Calu3 (cell line): Measurements from ENCODE around the gene RAB43. TPM values are rescaled to one million over a fixed set of nuclear protein-coding genes. Genes with fewer than 3 reads are reported as not detected.

ENCODE experiments used
- BruUV-seq: library from RNA; stranded (reverse); fragments of 400-500 nt; replicated peaks from 2 replicates; lab custom pipeline; 2021; lab: Mats Ljungman, UMichigan
- CTCF ChIA-PET: fragments of 300-600 bp; sonication (Branson Sonifier 250); formaldehyde crosslinking; loops from one replicate; lab custom pipeline; 2022; ENCODE audit warnings: antibody characterized with exemption; lab: Charles Lee
- DNase-seq: peaks from one replicate; pipeline ENCODE4 v3.0.0; 2022
- H3K27ac Mint-ChIP-seq: one replicate; pipeline ENCODE4 v1.8.0; 2022; ENCODE audit warnings: mixed read lengths; ENCODE audit not compliant: unreplicated experiment
- H3K27me3 Mint-ChIP-seq: one replicate; pipeline ENCODE4 v1.8.0; 2022; ENCODE audit warnings: mixed read lengths; ENCODE audit not compliant: unreplicated experiment
- H3K36me3 Mint-ChIP-seq: one replicate; pipeline ENCODE4 v1.8.0; 2022; ENCODE audit warnings: mild to moderate bottlenecking, moderate library complexity, mixed read lengths; ENCODE audit not compliant: insufficient read depth, unreplicated experiment
- H3K4me1 Mint-ChIP-seq: one replicate; pipeline ENCODE4 v1.8.0; 2022; ENCODE audit warnings: mild to moderate bottlenecking, low read depth, mixed read lengths; ENCODE audit not compliant: unreplicated experiment
- H3K4me3 Mint-ChIP-seq: one replicate; pipeline ENCODE4 v1.8.0; 2022; ENCODE audit warnings: mild to moderate bottlenecking, low read depth, moderate library complexity, mixed read lengths; ENCODE audit not compliant: unreplicated experiment
- H3K9me3 Mint-ChIP-seq: one replicate; pipeline ENCODE4 v1.8.0; 2022; ENCODE audit warnings: low read depth, mixed read lengths; ENCODE audit not compliant: unreplicated experiment
- intact Hi-C: fragments of 100-400 bp; cut with micrococcal nuclease; formaldehyde crosslinking; loops from one replicate; pipeline ENCODE4 v1.10.0; 2022; ENCODE audit not compliant: unreplicated experiment
- total RNA-seq: library from RNA; stranded (reverse); gene quantifications from 2 replicates; pipeline ENCODE4 v1.2.3, GENCODE V29; 2022
- TF ChIP-seq, protein P1 (sequence below): fragments of 200-600 bp; IDR thresholded peaks from one replicate; pipeline ENCODE4 v1.8.0; 2022; ENCODE audit warnings: antibody characterized with exemption; ENCODE audit not compliant: unreplicated experiment

The RAB43 gene
- total RNA-seq, 1 experiment from 2014 or later, result 21.2 TPM

DNA sequence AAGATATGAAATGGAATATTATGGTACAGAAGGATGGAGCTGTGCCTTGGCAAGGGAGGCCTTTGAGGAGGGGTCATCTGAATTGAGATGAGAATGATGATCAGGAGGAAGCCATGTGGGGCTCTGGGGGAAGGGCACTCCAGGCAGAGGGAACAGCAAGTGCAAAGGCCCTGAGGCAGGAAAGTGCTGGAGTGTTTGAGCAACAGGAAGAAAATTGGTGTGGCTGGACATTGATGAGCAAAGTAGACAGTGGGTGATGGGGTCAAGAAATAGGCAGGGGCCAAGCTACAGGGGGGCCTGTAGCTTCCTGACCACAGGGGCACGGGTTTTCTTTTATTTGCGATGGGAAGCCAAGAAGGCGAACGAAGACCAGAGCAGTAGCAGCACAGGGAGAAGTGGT, 64.4 kb downstream of the RAB43 start:
- Mint-ChIP-seq H3K27me3 (peaks cover 22% of the 10 kb centered on the region), H3K9me3 (no peaks in the 10 kb centered on the region), H3K4me3 (no peak overlapping the region), H3K27ac (no peak overlapping the region), H3K4me1 (peaks cover 27% of the 10 kb centered on the region), H3K36me3 (peaks cover 10% of the 10 kb centered on the region)
- CTCF ChIA-PET, result interaction anchor here (0.6 to 0.7 kb wide), 2 partner anchors 13 to 105 kb away, joined by 5 to 10 read pairs; no protein-coding TSS in a partner anchor
- TF ChIP-seq, protein P1, sequence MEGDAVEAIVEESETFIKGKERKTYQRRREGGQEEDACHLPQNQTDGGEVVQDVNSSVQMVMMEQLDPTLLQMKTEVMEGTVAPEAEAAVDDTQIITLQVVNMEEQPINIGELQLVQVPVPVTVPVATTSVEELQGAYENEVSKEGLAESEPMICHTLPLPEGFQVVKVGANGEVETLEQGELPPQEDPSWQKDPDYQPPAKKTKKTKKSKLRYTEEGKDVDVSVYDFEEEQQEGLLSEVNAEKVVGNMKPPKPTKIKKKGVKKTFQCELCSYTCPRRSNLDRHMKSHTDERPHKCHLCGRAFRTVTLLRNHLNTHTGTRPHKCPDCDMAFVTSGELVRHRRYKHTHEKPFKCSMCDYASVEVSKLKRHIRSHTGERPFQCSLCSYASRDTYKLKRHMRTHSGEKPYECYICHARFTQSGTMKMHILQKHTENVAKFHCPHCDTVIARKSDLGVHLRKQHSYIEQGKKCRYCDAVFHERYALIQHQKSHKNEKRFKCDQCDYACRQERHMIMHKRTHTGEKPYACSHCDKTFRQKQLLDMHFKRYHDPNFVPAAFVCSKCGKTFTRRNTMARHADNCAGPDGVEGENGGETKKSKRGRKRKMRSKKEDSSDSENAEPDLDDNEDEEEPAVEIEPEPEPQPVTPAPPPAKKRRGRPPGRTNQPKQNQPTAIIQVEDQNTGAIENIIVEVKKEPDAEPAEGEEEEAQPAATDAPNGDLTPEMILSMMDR, result no peak
- intact Hi-C loops, result no loop called here
- no peak for DNase-seq
- no TSS peak for BruUV-seq

DNA sequence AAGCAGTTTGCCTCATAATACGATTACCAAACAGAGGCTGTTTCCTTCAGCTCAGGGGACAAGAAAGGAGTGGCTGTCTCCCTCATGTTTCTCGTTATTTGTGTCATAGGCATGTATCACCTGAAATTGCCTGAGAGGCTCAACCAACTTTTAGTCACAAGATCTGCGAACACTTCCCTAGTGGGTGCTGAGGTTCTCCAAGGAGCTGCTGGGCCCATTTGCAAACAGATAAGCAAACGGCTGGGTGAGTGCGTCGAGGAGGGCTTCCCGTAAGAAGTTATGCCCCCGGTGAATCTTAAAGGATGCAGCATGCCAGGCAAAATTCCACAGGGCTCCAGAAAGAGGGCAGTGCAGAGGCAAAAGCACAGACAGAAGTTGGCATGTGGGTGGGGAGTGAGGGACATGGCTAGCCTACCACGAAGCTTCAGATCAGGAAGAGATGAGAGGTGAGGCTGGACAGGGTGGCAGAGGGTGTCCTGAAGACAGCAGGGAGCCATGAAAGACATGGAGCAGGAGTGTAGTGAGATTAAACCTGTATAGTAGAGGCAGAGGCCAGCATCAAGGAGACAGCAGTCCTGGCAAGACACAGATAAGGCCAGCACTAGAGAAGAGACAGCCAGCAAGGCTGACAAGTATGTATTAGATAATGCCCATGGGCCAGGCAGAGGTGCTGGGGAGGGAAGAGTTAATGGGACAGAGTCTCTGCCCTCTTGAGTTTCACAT, 65.0 kb downstream of the RAB43 start:
- peaks cover 34% of the 10 kb centered on the region for H3K4me1 Mint-ChIP-seq
- H3K36me3 Mint-ChIP-seq, result peaks cover 10% of the 10 kb centered on the region
- CTCF ChIA-PET, result no interaction called here
- intact Hi-C loops, result no loop called here
- H3K9me3 Mint-ChIP-seq, result no peaks in the 10 kb centered on the region
- no peak overlapping the region for H3K27ac Mint-ChIP-seq
- DNase-seq, result no peak
- peaks cover 21% of the 10 kb centered on the region for H3K27me3 Mint-ChIP-seq
- TF ChIP-seq, protein P1, result no peak
- no TSS peak for BruUV-seq
- no peak overlapping the region for H3K4me3 Mint-ChIP-seq

DNA sequence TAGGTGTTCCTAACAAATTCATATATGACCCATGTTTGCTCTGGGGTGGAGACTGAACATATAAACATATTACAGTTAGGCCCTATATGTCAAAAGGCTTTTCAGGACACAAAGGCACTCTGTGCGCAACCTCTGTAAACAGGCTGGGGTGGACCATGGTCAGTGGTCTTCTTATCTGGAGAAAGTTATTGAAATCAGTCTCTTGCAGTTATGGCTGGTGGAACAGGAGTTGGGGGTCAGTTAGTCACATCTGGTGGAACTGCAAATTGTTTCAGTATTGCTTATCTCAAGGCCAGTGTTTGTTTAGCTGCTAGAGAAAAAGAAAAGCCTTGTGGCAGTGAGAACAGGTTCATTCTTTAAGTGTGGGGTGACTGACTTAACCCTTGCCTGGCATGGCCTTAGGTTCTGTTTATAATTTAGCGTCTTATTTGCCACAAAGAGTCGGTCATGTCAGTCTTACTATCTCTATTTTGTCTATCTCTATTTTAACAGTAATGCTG, 66.9 kb downstream of the RAB43 start:
- CTCF ChIA-PET, result interaction anchor here (0.6 to 3.2 kb wide), 4 partner anchors 28 to 84 kb away, joined by 3 to 30 read pairs (median 4); no protein-coding TSS in a partner anchor
- BruUV-seq, result no TSS peak
- Mint-ChIP-seq H3K27ac (peak overlapping the region; percentile 61), H3K27me3 (peaks cover 21% of the 10 kb centered on the region), H3K4me1 (peaks cover 38% of the 10 kb centered on the region), H3K9me3 (no peaks in the 10 kb centered on the region), H3K4me3 (peak overlapping the region; percentile 6), H3K36me3 (peaks cover 10% of the 10 kb centered on the region)
- DNase-seq, result peak; percentile 42
- TF ChIP-seq, protein P1, result no peak
- intact Hi-C loops, result loop anchor here (5.0 kb wide), 3 partner anchors 43 to 128 kb away; partner anchors contain the start of genes CNBP and RAB43

DNA sequence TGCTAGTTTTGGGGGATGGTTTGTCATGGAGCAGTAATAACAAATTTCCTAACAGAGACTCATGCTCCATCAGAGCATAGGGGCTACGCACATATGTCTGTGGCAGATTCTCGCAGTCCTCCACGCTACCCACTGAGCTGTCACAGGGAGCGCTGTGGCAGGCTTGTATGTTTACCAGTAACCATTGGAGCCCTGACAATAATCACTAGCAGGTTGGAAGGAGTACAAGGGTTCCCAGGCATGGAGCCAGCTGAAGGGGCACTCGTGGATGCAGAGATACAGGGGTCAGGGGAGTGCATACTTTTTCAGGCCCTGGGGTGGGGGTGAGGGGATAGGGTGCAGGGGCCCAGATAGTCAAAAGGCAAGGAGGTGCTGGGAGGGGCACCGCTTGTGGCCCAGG, 68.9 kb downstream of the RAB43 start:
- no TSS peak for BruUV-seq
- H3K27ac Mint-ChIP-seq, result no peak overlapping the region
- intact Hi-C loops, result loop anchor here (1.0 to 5.0 kb wide), 5 partner anchors 45 to 193 kb away; partner anchors contain the start of genes CNBP and RAB43
- peaks cover 4% of the 10 kb centered on the region for H3K9me3 Mint-ChIP-seq
- H3K36me3 Mint-ChIP-seq, result peaks cover 10% of the 10 kb centered on the region
- peaks cover 38% of the 10 kb centered on the region for H3K4me1 Mint-ChIP-seq
- no peak for DNase-seq
- H3K4me3 Mint-ChIP-seq, result no peak overlapping the region
- TF ChIP-seq, protein P1, result no peak
- CTCF ChIA-PET, result interaction anchor here (1.2 to 3.2 kb wide), 12 partner anchors 15 to 197 kb away, joined by 3 to 40 read pairs (median 6); partner anchors contain the start of genes COPG1 and RAB43
- peaks cover 28% of the 10 kb centered on the region for H3K27me3 Mint-ChIP-seq
